HG03066 (cell line): ENCODE results near the gene KCNJ4.

Source experiments
- ATAC-seq: cut with Tn5 transposase; IDR thresholded peaks from one replicate; pipeline ENCODE4 v1.9.1; 2021; ENCODE audit warnings: low read depth; ENCODE audit not compliant: unreplicated experiment

Gene KCNJ4

GRCh38 chr22:38435965-38436364, 19.0 kb downstream of the KCNJ4 start:
- ATAC-seq = no peak

GRCh38 chr22:38435010-38435409, 20.0 kb downstream of the KCNJ4 start:
- ATAC-seq = no peak

- no peak for ATAC-seq
Measured at GRCh38 chr22:38433871-38434270, 21.1 kb downstream of the KCNJ4 start.

DNA sequence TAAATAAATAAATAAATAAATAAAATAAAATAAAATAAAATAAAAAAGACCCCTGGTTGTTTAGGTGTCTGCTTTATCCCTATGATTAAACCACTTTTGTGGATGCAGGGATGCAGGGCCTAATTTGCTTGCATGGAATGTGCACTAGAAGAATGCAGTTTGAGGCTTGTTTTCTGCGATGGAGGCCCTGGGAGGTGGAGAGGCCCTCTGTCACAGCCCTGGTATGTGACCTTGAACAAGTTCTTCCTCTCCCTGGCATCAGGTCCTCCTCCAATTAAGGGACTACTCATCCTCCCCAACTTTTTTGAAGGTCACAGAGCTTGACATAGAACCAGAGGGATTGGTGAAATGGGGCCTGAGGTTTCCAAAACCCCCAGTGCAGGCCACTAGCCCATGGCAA, 22.7 kb downstream of the KCNJ4 start:
- no peak for ATAC-seq

- no peak for ATAC-seq
Measured at GRCh38 chr22:38431266-38432010, 23.6 kb downstream of the KCNJ4 start.

GRCh38 chr22:38429499-38430068, 25.4 kb downstream of the KCNJ4 start:
- no peak for ATAC-seq

- ATAC-seq = no peak
Measured at GRCh38 chr22:38428714-38429113, 26.3 kb downstream of the KCNJ4 start.

- no peak for ATAC-seq
Measured at GRCh38 chr22:38427940-38428339, 27.1 kb downstream of the KCNJ4 start.

GRCh38 chr22:38427465-38427864, 27.5 kb downstream of the KCNJ4 start:
- ATAC-seq = no peak

- no peak for ATAC-seq
Measured at GRCh38 chr22:38426628-38427027, 28.4 kb downstream of the KCNJ4 start.

DNA sequence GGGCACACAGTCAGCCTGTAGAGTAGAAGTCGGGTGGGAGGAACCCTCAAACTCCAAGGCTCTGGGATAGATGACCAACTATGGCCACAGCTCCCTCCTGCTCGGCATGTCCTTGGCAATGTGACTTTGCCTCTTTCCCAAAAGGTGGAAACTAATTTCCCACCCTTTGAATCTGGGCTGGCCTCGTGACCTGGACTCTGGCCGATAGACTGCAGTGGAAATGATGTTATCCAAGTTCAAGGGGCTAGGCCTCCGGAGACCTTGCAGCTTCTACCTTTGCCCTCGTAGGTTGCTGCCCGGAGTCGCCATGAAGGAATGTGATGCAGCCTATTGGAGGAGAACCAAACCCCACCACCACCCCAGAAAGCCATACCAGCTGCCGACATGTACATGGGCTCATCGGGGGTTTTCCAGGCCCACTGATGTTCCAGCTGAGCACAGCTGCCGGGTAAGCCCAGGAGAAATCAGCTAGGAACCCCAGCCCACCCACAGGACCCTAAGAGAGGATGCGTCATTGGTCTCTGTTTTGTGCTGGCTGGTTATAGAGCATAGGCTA, 30.4 kb downstream of the KCNJ4 start:
- no peak for ATAC-seq

DNA sequence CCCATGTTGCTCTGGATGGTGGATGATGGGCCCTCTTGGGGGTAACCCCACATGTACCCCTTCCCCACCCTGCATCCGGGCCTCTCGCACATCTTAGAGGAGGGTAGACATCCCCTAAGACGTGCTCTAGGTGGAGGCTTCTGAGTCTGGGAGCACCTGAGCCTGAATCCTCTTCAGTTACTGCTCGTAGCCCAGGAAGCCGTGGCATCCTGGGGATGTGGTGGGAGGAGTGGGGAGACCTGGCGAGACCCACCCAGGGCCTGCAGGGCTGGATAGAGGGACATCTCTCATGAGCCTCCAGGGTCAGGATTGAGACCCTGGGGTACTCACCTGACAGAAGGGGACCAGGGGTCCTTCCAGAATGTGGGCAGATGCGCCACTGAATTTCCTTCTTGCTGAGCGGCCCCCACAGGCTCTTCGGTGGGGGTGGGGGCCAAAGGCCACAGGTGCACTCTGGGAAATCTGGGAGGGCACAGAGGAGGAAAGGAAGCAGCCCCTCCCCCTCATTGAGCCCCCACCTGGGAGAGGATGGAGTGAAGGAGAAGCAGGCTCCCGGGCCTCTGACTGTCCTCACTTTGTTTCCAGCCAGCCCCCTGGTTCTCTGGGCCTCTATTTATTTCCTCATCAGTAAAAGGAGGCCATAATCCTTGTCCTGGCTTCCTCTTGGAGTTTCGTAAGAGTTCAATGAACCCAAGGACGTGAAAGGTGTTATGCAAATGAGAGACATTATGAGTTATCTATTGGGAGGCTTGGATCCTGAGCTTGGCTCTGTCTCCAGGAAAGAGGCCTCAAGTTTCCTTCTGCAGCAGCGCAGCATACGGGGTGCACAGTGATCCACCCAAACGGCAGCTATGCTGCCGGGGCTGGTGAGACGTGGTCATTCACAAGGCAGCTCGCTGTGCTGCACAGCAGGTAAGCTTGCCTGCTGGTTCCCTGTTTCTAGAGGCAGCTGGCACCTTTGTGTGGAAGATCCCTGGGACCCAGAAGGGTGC, 31.2 kb downstream of the KCNJ4 start:
- no peak for ATAC-seq

GRCh38 chr22:38422611-38423511, 32.1 kb downstream of the KCNJ4 start:
- ATAC-seq = no peak

GRCh38 chr22:38420734-38421133, 34.3 kb downstream of the KCNJ4 start:
- ATAC-seq = no peak

- ATAC-seq = no peak
Measured at GRCh38 chr22:38419858-38420160, 35.2 kb downstream of the KCNJ4 start.

GRCh38 chr22:38419121-38419857, 35.7 kb downstream of the KCNJ4 start:
- no peak for ATAC-seq

DNA sequence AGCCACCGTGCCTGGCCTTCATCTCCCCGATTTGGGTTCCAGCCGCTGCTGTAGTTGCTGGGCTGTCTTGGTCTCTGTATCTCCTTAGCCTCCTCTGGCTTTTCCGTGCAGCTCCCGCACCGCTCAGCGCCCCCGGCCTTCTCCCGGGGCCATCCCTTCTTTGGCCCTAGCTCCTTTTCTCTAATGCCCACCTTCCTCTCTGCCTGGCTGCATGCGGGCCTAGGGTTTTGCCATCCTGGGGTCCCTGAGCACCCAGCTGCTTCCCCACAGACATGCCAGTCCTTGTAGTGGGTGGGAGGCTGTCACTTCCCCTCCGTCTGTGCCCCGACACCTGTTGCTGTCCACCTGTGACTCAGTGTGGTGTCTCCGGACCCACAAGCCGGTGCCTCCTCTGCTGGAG, 36.4 kb downstream of the KCNJ4 start:
- ATAC-seq = no peak

GRCh38 chr22:38417252-38418060, 37.5 kb downstream of the KCNJ4 start:
- no peak for ATAC-seq
